Body of pancreas (tissue), 4 donors: ENCODE results near the gene CCDC57. TPM values are rescaled to one million over a fixed set of nuclear protein-coding genes. Genes with fewer than 3 reads are reported as not detected.
A peak's percentile ranks its signal among the peaks of the same experiment; 100 is the strongest.
"Not testable (repeated sequence)": the region's sequence is repeated elsewhere in the genome, so short reads cannot be mapped to it uniquely, and the experiment has no call there.

Source experiments
- ATAC-seq: fragments of 150-250 bp; one replicate; pipeline ENCODE4 v1.9.1; 2016
- DNase-seq, 4 donors: peaks; one replicate each; pipeline ENCODE4 v3.0.0-alpha.2; 2019
- H3K27ac ChIP-seq, 4 donors: fragments of 200-600 bp; sonication (generic); 1 replicate in 3 of 4; 2 replicates in 1 of 4; pipeline versions ENCODE4 v1.5.1 to v1.6.1; 2016 to 2019; ENCODE audit warnings: mild to moderate bottlenecking in 1 of 4, mixed read lengths in 1 of 4, moderate library complexity in 1 of 4
- H3K27me3 ChIP-seq, 2 donors: fragments of 200-600 bp; sonication (generic); one replicate each; pipeline ENCODE4 v1.6.0; 2016; ENCODE audit warnings: mild to moderate bottlenecking in 1 of 2
- H3K36me3 ChIP-seq, 2 donors: fragments of 200-600 bp; sonication (generic); replicated peaks in 1 of 2; 2 replicates each; pipeline ENCODE4 v1.5.1; 2016; ENCODE audit warnings: low read depth in 2 of 2; ENCODE audit not compliant: insufficient read depth in 1 of 2
- H3K4me1 ChIP-seq: fragments of 200-600 bp; sonication (generic); one replicate; pipeline ENCODE4 v1.6.0; 2016
- H3K4me3 ChIP-seq, 2 donors: fragments of 200-600 bp; sonication (generic); 1 replicate in 1 of 2; 2 replicates in 1 of 2; pipeline ENCODE4 v1.5.1; 2016 to 2019
- H3K9me3 ChIP-seq, 3 donors: fragments of 200-600 bp; sonication (generic); 1 replicate in 2 of 3; 2 replicates in 1 of 3; pipeline ENCODE4 v1.5.1; 2016
- CTCF ChIP-seq, 7 experiments: fragments of 450-650 bp in 4 of 7; fragments of 200-600 bp in 3 of 7; sonication (generic) in 3 of 7; IDR thresholded peaks; one replicate each; pipeline ENCODE4 v1.5.1; 2016 to 2019; ENCODE audit warnings: antibody characterized with exemption in 7 of 7
- POLR2A ChIP-seq, 3 donors: fragments of 450-650 bp; IDR thresholded peaks; one replicate each; pipeline ENCODE4 v1.6.1; 2016; ENCODE audit warnings: antibody characterized with exemption in 3 of 3, mild to moderate bottlenecking in 2 of 3
- WGBS, 2 donors: methylation state at CpG; one replicate each; pipeline ENCODE4 v1.1.5; 2017; 5-methylcytosine and 5-hydroxymethylcytosine counted together
- intact Hi-C: fragments of 100-400 bp; cut with DNase I; formaldehyde crosslinking; loops from one replicate; pipeline ENCODE4 v1.15.1; 2023
- total RNA-seq, 2 donors: library from RNA; depleted of rRNA; stranded (reverse); fragments of >200 nt; gene quantifications; one replicate each; pipeline ENCODE4 v1.1.0, GENCODE V29; 2016

CCDC57 gene
- total RNA-seq, 2 donors from 2014 or later, result 24.1 to 60.3 TPM

GRCh38 chr17:82215972-82216300, 3.3 kb upstream of the CCDC57 start:
- 92 to 97% methylated on average over 12 of the region's 12 CpGs for WGBS, 2 donors
- H3K27ac ChIP-seq, result peak overlapping the region; percentile 66 to 86 (median 82)
- no peak overlapping the region for H3K4me3 ChIP-seq
- no peaks in the 10 kb centered on the region for H3K36me3 ChIP-seq
- intact Hi-C loops, result no loop called here
- H3K27me3 ChIP-seq, result no peaks in the 10 kb centered on the region
- H3K4me1 ChIP-seq, result peaks cover 34% of the 10 kb centered on the region
- ATAC-seq (no peak), DNase-seq (no peak)
- no peaks in the 10 kb centered on the region for H3K9me3 ChIP-seq
- TF ChIP-seq CTCF (IDR thresholded peaks at IDR 0.05) (no peak), POLR2A (IDR thresholded peaks at IDR 0.05) (no peak)

GRCh38 chr17:82215095-82215971, 2.7 kb upstream of the CCDC57 start:
- no peaks in the 10 kb centered on the region for H3K27me3 ChIP-seq
- H3K4me1 ChIP-seq, result peaks cover 34% of the 10 kb centered on the region
- ATAC-seq, result no peak
- peak in 1 of 4 donors; percentile 28 for DNase-seq
- 76 to 80% methylated on average over 17 to 25 of the region's 25 CpGs for WGBS, 2 donors
- peak overlapping the region in 3 of 4 donors; percentile 81 to 86 (median 84) for H3K27ac ChIP-seq
- intact Hi-C loops, result no loop called here
- TF ChIP-seq POLR2A (IDR thresholded peaks at IDR 0.05) (no peak), CTCF (IDR thresholded peaks at IDR 0.05) (no peak)
- no peaks in the 10 kb centered on the region for H3K36me3 ChIP-seq
- no peaks in the 10 kb centered on the region for H3K9me3 ChIP-seq
- no peak overlapping the region for H3K4me3 ChIP-seq

GRCh38 chr17:82214012-82214628, 1.5 kb upstream of the CCDC57 start:
- H3K27ac ChIP-seq, result no peak overlapping the region
- H3K4me1 ChIP-seq, result peaks cover 34% of the 10 kb centered on the region
- no peaks in the 10 kb centered on the region for H3K27me3 ChIP-seq
- no peak for ATAC-seq
- no peak for DNase-seq
- intact Hi-C loops, result no loop called here
- no peaks in the 10 kb centered on the region for H3K9me3 ChIP-seq
- no peak overlapping the region for H3K4me3 ChIP-seq
- 87% methylated on average over 8 of the region's 11 CpGs; no CpG with 5 or more reads in 1 of the 2 donors for WGBS, 2 donors
- H3K36me3 ChIP-seq, result no peaks in the 10 kb centered on the region
- TF ChIP-seq POLR2A (IDR thresholded peaks at IDR 0.05) (no peak), CTCF (IDR thresholded peaks at IDR 0.05) (no peak)

GRCh38 chr17:82213251-82214011, 789 bp upstream of the CCDC57 start:
- WGBS, 2 donors, result 7 to 8% methylated on average over 11 to 35 of the region's 37 CpGs
- H3K4me3 ChIP-seq, result peak overlapping the region; percentile 56 to 99
- H3K27me3 ChIP-seq, result no peaks in the 10 kb centered on the region
- ATAC-seq (peak; percentile 24), DNase-seq (peak in 2 of 4 donors; percentile 36 to 40)
- H3K36me3 ChIP-seq, result no peaks in the 10 kb centered on the region
- peaks cover 34% of the 10 kb centered on the region for H3K4me1 ChIP-seq
- no peaks in the 10 kb centered on the region for H3K9me3 ChIP-seq
- H3K27ac ChIP-seq, result peak overlapping the region; percentile 28 to 82 (median 75)
- TF ChIP-seq POLR2A (IDR thresholded peaks at IDR 0.05) (no peak), CTCF (IDR thresholded peaks at IDR 0.05) (no peak)
- intact Hi-C loops, result no loop called here

- H3K27ac ChIP-seq, DNase-seq, H3K27me3 ChIP-seq, ATAC-seq, H3K4me3 ChIP-seq, H3K36me3 ChIP-seq, H3K9me3 ChIP-seq, intact Hi-C loops: not testable (repeated sequence)
- H3K4me1 ChIP-seq, result peaks cover 20% of the 10 kb centered on the region
- WGBS, 2 donors, result 95 to 97% methylated on average over 11 of the region's 11 CpGs
Measured at GRCh38 chr17:82210655-82211054, 2.0 kb downstream of the CCDC57 start.
